HEK293 (cell line): Measurements from ENCODE around the gene GHITM.

Experiments
- BCL11B ChIP-seq: fragments of 450-650 bp; formaldehyde crosslinking; IDR thresholded peaks from 2 replicates; pipeline ENCODE4 v1.5.1; 2016; ENCODE audit warnings: low read depth, missing biosample characterization, missing genetic modification characterization
- KLF7 ChIP-seq: fragments of 450-650 bp; formaldehyde crosslinking; IDR thresholded peaks from 2 replicates; pipeline ENCODE4 v1.5.1; 2016; ENCODE audit warnings: missing biosample characterization, missing genetic modification characterization, borderline replicate concordance
- KLF9 ChIP-seq: fragments of 450-650 bp; formaldehyde crosslinking; IDR thresholded peaks from 2 replicates; pipeline ENCODE4 v1.5.1; 2016; ENCODE audit warnings: missing biosample characterization, missing genetic modification characterization, low read depth
- PBX3 ChIP-seq: sonication (generic); formaldehyde crosslinking; IDR thresholded peaks from 2 replicates; pipeline ENCODE4 v1.8.1; 2022; ENCODE audit warnings: mild to moderate bottlenecking, moderate library complexity, missing genetic modification reagents
- PRDM6 ChIP-seq: fragments of 450-650 bp; formaldehyde crosslinking; IDR thresholded peaks from 2 replicates; pipeline ENCODE4 v1.5.1; 2017; ENCODE audit warnings: missing biosample characterization, missing genetic modification characterization
- ZBTB1 ChIP-seq: fragments of 450-650 bp; formaldehyde crosslinking; IDR thresholded peaks from 2 replicates; pipeline ENCODE4 v1.5.1; 2016; ENCODE audit warnings: missing biosample characterization, missing genetic modification characterization
- ZBTB11 ChIP-seq: fragments of 450-650 bp; formaldehyde crosslinking; conservative IDR thresholded peaks from 2 replicates; pipeline ENCODE4 v1.5.1; 2016; ENCODE audit warnings: low read depth, missing biosample characterization, missing genetic modification characterization
- ZBTB6 ChIP-seq: fragments of 450-650 bp; formaldehyde crosslinking; IDR thresholded peaks from 2 replicates; pipeline ENCODE4 v1.5.1; 2017; ENCODE audit warnings: missing biosample characterization, missing genetic modification characterization
- ZBTB7A ChIP-seq: fragments of 450-650 bp; formaldehyde crosslinking; IDR thresholded peaks from 2 replicates; pipeline ENCODE4 v1.5.1; 2016; ENCODE audit warnings: low read depth, missing biosample characterization, missing genetic modification characterization
- ZNF121 ChIP-seq: fragments of 450-650 bp; formaldehyde crosslinking; IDR thresholded peaks from 2 replicates; pipeline ENCODE4 v1.5.1; 2016; ENCODE audit warnings: missing biosample characterization, missing genetic modification characterization
- ZNF138 ChIP-seq: fragments of 450-650 bp; formaldehyde crosslinking; IDR thresholded peaks from 2 replicates; pipeline ENCODE4 v1.5.1; 2016; ENCODE audit warnings: missing biosample characterization, missing genetic modification characterization, borderline replicate concordance
- ZNF223 ChIP-seq: fragments of 450-650 bp; formaldehyde crosslinking; IDR thresholded peaks from 2 replicates; pipeline ENCODE4 v1.5.1; 2016; ENCODE audit warnings: missing biosample characterization, missing genetic modification characterization
- ZNF449 ChIP-seq: fragments of 450-650 bp; formaldehyde crosslinking; IDR thresholded peaks from 2 replicates; pipeline ENCODE4 v1.5.1; 2017; ENCODE audit warnings: missing biosample characterization, mild to moderate bottlenecking, missing genetic modification characterization, moderate library complexity
- ZNF473 ChIP-seq: fragments of 450-650 bp; formaldehyde crosslinking; IDR thresholded peaks from 2 replicates; pipeline ENCODE4 v1.5.1; 2017; ENCODE audit warnings: missing biosample characterization, missing genetic modification characterization
- ZNF549 ChIP-seq: fragments of 450-650 bp; IDR thresholded peaks from 2 replicates; pipeline ENCODE4 v1.5.1; 2018; ENCODE audit warnings: missing biosample characterization, missing genetic modification characterization, mild to moderate bottlenecking, inconsistent platforms, moderate library complexity
- ZNF623 ChIP-seq: fragments of 450-650 bp; formaldehyde crosslinking; IDR thresholded peaks from 2 replicates; pipeline ENCODE4 v1.5.1; 2016; ENCODE audit warnings: missing biosample characterization, missing genetic modification characterization
- ZNF624 ChIP-seq: fragments of 450-650 bp; formaldehyde crosslinking; IDR thresholded peaks from 2 replicates; pipeline ENCODE4 v1.5.1; 2017; ENCODE audit warnings: missing biosample characterization, missing genetic modification characterization
- ZNF645 ChIP-seq: fragments of 450-650 bp; formaldehyde crosslinking; IDR thresholded peaks from 2 replicates; pipeline ENCODE4; 2016; ENCODE audit warnings: missing biosample characterization, missing genetic modification characterization
- ZNF670 ChIP-seq: fragments of 450-650 bp; formaldehyde crosslinking; IDR thresholded peaks from 2 replicates; pipeline ENCODE4 v1.5.1; 2016; ENCODE audit warnings: missing biosample characterization, missing genetic modification characterization, low read depth
- ZNF677 ChIP-seq: fragments of 450-650 bp; IDR thresholded peaks from 2 replicates; pipeline ENCODE4 v1.5.0; 2018; ENCODE audit warnings: missing biosample characterization, mild to moderate bottlenecking, missing genetic modification characterization, moderate library complexity
- ZNF785 ChIP-seq: fragments of 450-650 bp; formaldehyde crosslinking; IDR thresholded peaks from 2 replicates; pipeline ENCODE4 v1.5.1; 2016; ENCODE audit warnings: missing biosample characterization, missing genetic modification characterization
- ZNF837 ChIP-seq: fragments of 450-650 bp; formaldehyde crosslinking; IDR thresholded peaks from 2 replicates; pipeline ENCODE4 v1.5.1; 2016; ENCODE audit warnings: missing biosample characterization, missing genetic modification characterization
- ZSCAN16 ChIP-seq: fragments of 450-650 bp; formaldehyde crosslinking; IDR thresholded peaks from 2 replicates; pipeline ENCODE4 v1.5.1; 2016; ENCODE audit warnings: missing biosample characterization, missing genetic modification characterization
- ZSCAN23 ChIP-seq: fragments of 450-650 bp; formaldehyde crosslinking; IDR thresholded peaks from 2 replicates; pipeline ENCODE4 v1.5.1; 2016; ENCODE audit warnings: missing biosample characterization, missing genetic modification characterization
- ZSCAN5A ChIP-seq: fragments of 450-650 bp; formaldehyde crosslinking; IDR thresholded peaks from 2 replicates; pipeline ENCODE4 v1.5.1; 2016; ENCODE audit warnings: missing biosample characterization, missing genetic modification characterization

GHITM gene

DNA sequence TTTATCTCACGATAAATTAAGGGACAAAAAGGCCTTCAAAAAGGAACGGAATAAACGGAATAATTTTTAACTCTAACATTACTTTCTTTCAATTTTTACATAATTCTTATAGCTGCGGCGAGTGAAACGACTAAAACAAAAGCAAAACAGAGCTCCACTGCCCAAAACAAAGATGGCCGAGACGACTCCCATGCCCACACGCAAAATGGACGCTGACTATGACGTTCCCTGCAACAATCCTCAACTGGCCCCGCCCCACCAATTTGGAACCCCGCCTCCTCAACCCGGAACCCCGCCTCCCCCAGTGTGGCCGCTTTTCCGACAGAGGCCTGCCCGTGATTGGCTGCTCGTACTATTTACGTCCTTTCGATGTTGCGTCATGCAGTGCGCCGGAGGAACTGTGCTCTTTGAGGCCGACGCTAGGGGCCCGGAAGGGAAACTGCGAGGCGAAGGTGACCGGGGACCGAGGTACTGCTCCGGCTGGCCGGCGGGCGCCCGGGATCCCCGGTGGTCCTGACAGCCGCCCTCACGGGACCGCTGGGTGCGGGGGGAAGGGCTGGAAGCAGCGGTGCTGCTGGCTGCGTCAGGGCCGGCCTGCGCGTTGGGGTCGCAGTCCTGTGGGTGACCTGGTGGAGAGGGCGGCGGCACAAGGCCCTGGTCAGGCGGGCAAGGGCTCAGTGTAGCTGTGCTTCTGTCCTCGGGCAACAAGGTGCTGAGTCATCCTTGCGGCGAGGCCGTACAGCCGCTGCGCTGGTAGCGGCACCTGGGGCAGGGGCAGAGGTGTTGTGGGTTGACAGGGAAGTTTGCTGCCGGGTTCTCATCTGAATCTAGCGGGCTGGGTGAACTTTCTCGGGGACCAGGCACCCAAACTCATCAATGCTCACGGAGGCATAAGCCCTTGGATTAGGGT, at the start of gene GHITM (continued):
- TF ChIP-seq ZBTB11 (tag by site-specific recombination) (peak; percentile 93), ZBTB1 (tag by site-specific recombination) (no peak), ZNF223 (tag by site-specific recombination) (no peak), ZNF837 (tag by site-specific recombination) (no peak), BCL11B (tag by site-specific recombination) (0 out of 2 replicates have a peak, but pooled peaks have one; percentile 54), ZNF473 (tag by site-specific recombination) (no peak), ZNF121 (tag by site-specific recombination) (no peak), ZNF677 (tag by site-specific recombination) (no peak), ZNF624 (tag by site-specific recombination) (no peak), ZNF449 (tag by site-specific recombination) (peak; percentile 5; the same call in 1 of the 2 replicates), KLF9 (tag by site-specific recombination) (peak; percentile 61; the same call in 1 of the 2 replicates), ZSCAN5A (tag by site-specific recombination) (peak; percentile 53; the same call in 1 of the 2 replicates), KLF7 (no peak), ZNF785 (no peak), PRDM6 (no peak), PBX3 (CRISPR knock-in tag) (0 out of 2 replicates have a peak, but pooled peaks have one; percentile 42), ZNF645 (tag by site-specific recombination) (no peak), ZBTB7A (tag by site-specific recombination) (no peak), ZSCAN16 (tag by site-specific recombination) (no peak), ZNF138 (no peak), ZNF623 (tag by site-specific recombination) (no peak), ZSCAN23 (tag by site-specific recombination) (no peak), ZNF670 (no peak), ZBTB6 (no peak), ZNF549 (no peak)
